ENCODE results near the gene LENEP. TPM values are rescaled to one million over a fixed set of nuclear protein-coding genes. Genes with fewer than 3 reads are reported as not detected.

Gene LENEP
- total RNA-seq, 1 experiment from 2014 or later: 2.8 TPM

DNA sequence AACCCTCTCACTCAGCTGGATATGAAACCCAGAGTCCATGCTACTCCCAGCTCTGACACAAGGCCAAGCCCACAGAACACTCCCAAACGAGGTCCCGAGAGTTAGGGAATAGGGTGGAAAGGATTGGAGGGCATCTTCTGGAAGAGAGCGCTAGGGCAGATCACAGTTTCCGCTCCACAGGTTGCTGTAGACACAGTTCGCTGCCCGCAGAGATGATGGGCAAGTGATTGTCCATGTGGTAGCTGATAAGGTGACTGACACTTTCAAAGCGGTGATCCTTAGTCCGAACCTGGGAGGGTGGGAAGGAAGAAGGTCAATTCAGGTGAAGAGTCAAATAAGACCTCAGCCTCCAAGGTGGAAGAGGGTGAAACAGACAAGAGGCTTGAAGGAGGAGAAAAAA, 29.7 kb upstream of the LENEP start:
- no peak overlapping the region for H2BK120ac ChIP-seq (ENCODE audit: low read depth, low read length, poor library complexity, severe bottlenecking)
- no peak overlapping the region for H2BK20ac ChIP-seq (ENCODE audit: low read depth, low read length, poor library complexity, severe bottlenecking)
- H3K18ac ChIP-seq (ENCODE audit: insufficient read length, low read depth, low read length): no peak overlapping the region
- no peak overlapping the region for H2BK15ac ChIP-seq (ENCODE audit: low read depth, low read length)
- H3K23ac ChIP-seq (ENCODE audit: insufficient read length, low read depth, low read length): no peak overlapping the region
- no peak overlapping the region for H4K8ac ChIP-seq (replicated peaks; ENCODE audit: insufficient read length, low read depth, low read length)
- no peaks in the 10 kb centered on the region for H3K27me3 ChIP-seq (ENCODE audit: insufficient read depth, low read length)
- no CpG with 5 or more reads among the region's 8 CpGs for WGBS (ENCODE audit: extremely low coverage, insufficient read length, low lambda C conversion rate)
- H3T11ph ChIP-seq (ENCODE audit: low read length): no peak overlapping the region
- no peaks in the 10 kb centered on the region for H3K9me3 ChIP-seq (ENCODE audit: control insufficient read depth, low read depth, low read length)
- peaks cover 3% of the 10 kb centered on the region for H3K79me1 ChIP-seq (ENCODE audit: insufficient read depth, low read depth, low read length, poor library complexity, severe bottlenecking)
- H3K27ac Mint-ChIP-seq: peak overlapping the region in 1 of 3 experiments; percentile 48; a peak in 2 of 7 replicates
- no peak overlapping the region for H3K14ac ChIP-seq (ENCODE audit: insufficient read depth, low read length)
- no peak overlapping the region for H3K56ac ChIP-seq (ENCODE audit: insufficient read length, low read depth, low read length)
- peaks cover 2% of the 10 kb centered on the region; the same call in 1 of the 2 replicates for H3K4me1 ChIP-seq (ENCODE audit: insufficient read depth, low read length)
- no peak overlapping the region for H3K4ac ChIP-seq (ENCODE audit: low read depth, low read length)
- H3K27me3 Mint-ChIP-seq (ENCODE audit: low read depth): no peaks in the 10 kb centered on the region
- peaks cover 32 to 37% of the 10 kb centered on the region in 2 experiments for H3K4me1 Mint-ChIP-seq
- H2AFZ ChIP-seq (ENCODE audit: low read length): no peak overlapping the region
- H3K36me3 Mint-ChIP-seq (ENCODE audit: insufficient read depth in 1 of 3, low read depth in 3 of 3): peaks cover 44 to 80% (median 74%) of the 10 kb centered on the region in 3 experiments
- H3K23me2 ChIP-seq (ENCODE audit: insufficient read length, low read depth, low read length, poor library complexity, severe bottlenecking): no peaks in the 10 kb centered on the region
- no peaks in the 10 kb centered on the region for H3K9me3 Mint-ChIP-seq
- TF ChIP-seq CTCF (conservative IDR thresholded peaks at IDR 0.05): no peak
- no peak overlapping the region for H3K4me2 ChIP-seq (ENCODE audit: insufficient read depth, insufficient read length, low read length)
- peaks cover 2% of the 10 kb centered on the region for H4K20me1 ChIP-seq (ENCODE audit: control insufficient read depth, insufficient read depth, insufficient read length)
- no peaks in the 10 kb centered on the region; the same call in 1 of the 2 replicates for H3K79me2 ChIP-seq (ENCODE audit: insufficient read depth, low read length)
- H2AK5ac ChIP-seq (ENCODE audit: insufficient read length, low read length): no peak overlapping the region
- no peak overlapping the region for H3K4me3 Mint-ChIP-seq
- no peak for DNase-seq
- no peak overlapping the region for H2BK5ac ChIP-seq (ENCODE audit: insufficient read length, low read length)
- H3K27ac ChIP-seq (ENCODE audit: insufficient read length, low read depth, low read length): no peak overlapping the region
- H2BK12ac ChIP-seq (ENCODE audit: insufficient read length, low read depth, low read length): no peak overlapping the region
- no peak overlapping the region for H4K91ac ChIP-seq (ENCODE audit: insufficient read length, low read depth, low read length)
- H3K9ac ChIP-seq (ENCODE audit: extremely low read depth, insufficient read length, low read length): no peak overlapping the region
- H4K5ac ChIP-seq (ENCODE audit: insufficient read length, low read depth, low read length): no peak overlapping the region
